Measurements from ENCODE around the gene DBR1. TPM values are rescaled to one million over a fixed set of nuclear protein-coding genes. Genes with fewer than 3 reads are reported as not detected.

The DBR1 gene
- total RNA-seq: 10 to 100 TPM; 17.0 to 18.4 (median 17.5) TPM
- 15.5 TPM for total RNA-seq (2013)

GRCh38 chr3:138174421-138175131 lies at the start of gene DBR1:
TSS of gene DBR1 (minus strand) at chr3:138174921. CDS start at chr3:138174795, 126 bp downstream.
- Histone ChIP-seq H3K4me3 (ENCODE audit: low read length) (peak within 1 kb of the TSS; percentile 82), H3K9me3 (ENCODE audit: control insufficient read depth, insufficient read depth, low read length) (no peaks in the 10 kb centered on the region), H3K4me1 (ENCODE audit: control insufficient read depth, insufficient read depth, low read length) (peaks cover 13% of the 10 kb centered on the region), H3K27me3 (ENCODE audit: control insufficient read depth, insufficient read depth, low read length) (no peaks in the 10 kb centered on the region), H3K27ac (ENCODE audit: low read length) (peak within 1 kb of the TSS; percentile 70), H3K36me3 (ENCODE audit: control insufficient read depth, insufficient read depth, low read length) (peaks cover 10% of the 10 kb centered on the region)
- DNase-seq (peak; percentile 64 to 89), ATAC-seq (peak; percentile 86 to 88 (median 87))
- Mint-ChIP-seq H3K36me3 (peaks cover 8% of the 10 kb centered on the region), H3K9me3 (no peaks in the 10 kb centered on the region), H3K27me3 (ENCODE audit: low read depth in 2 of 2) (peaks cover 5 to 10% of the 10 kb centered on the region in 2 donors), H3K27ac (peak within 1 kb of the TSS; percentile 83 to 88), H3K4me1 (peaks cover 25 to 27% of the 10 kb centered on the region in 2 donors), H3K4me3 (peak within 1 kb of the TSS; percentile 96)
- TF ChIP-seq CTCF (IDR thresholded peaks at IDR 0.05): no peak
- under 1% methylated on average over 38 of the region's 38 CpGs for WGBS (ENCODE audit: insufficient coverage)
- intact Hi-C loops (cut with micrococcal nuclease): loop anchor here (1.0 kb wide), 1 partner anchor 13 kb away; the partner anchor contains the start of gene ARMC8

- Mint-ChIP-seq H3K27ac (peak overlapping the region; percentile 60 to 62), H3K9me3 (no peaks in the 10 kb centered on the region), H3K36me3 (no peaks in the 10 kb centered on the region), H3K27me3 (ENCODE audit: low read depth in 2 of 2) (no peaks in the 10 kb centered on the region), H3K4me1 (peaks cover 28 to 39% of the 10 kb centered on the region in 2 donors), H3K4me3 (no peak overlapping the region)
- Histone ChIP-seq H3K9me3 (ENCODE audit: control insufficient read depth, insufficient read depth, low read length) (no peaks in the 10 kb centered on the region), H3K4me3 (ENCODE audit: low read length) (no peak overlapping the region), H3K27ac (ENCODE audit: low read length) (no peak overlapping the region), H3K27me3 (ENCODE audit: control insufficient read depth, insufficient read depth, low read length) (no peaks in the 10 kb centered on the region), H3K36me3 (ENCODE audit: control insufficient read depth, insufficient read depth, low read length) (peaks cover 34% of the 10 kb centered on the region), H3K4me1 (ENCODE audit: control insufficient read depth, insufficient read depth, low read length) (no peaks in the 10 kb centered on the region)
- DNase-seq (peak in 1 of 2 donors; percentile 13), ATAC-seq (peak in 1 of 3 donors; percentile 48)
- WGBS (ENCODE audit: insufficient coverage): 53% methylated on average over 2 of the region's 2 CpGs
- intact Hi-C loops (cut with micrococcal nuclease): no loop called here
- TF ChIP-seq CTCF (IDR thresholded peaks at IDR 0.05): no peak
Measured at GRCh38 chr3:138222942-138223287, 48.2 kb upstream of the DBR1 start.

GRCh38 chr3:138222131-138222941 lies 47.6 kb upstream of the DBR1 start:
- Histone ChIP-seq H3K36me3 (ENCODE audit: control insufficient read depth, insufficient read depth, low read length) (peaks cover 33% of the 10 kb centered on the region), H3K9me3 (ENCODE audit: control insufficient read depth, insufficient read depth, low read length) (no peaks in the 10 kb centered on the region), H3K27me3 (ENCODE audit: control insufficient read depth, insufficient read depth, low read length) (no peaks in the 10 kb centered on the region), H3K27ac (ENCODE audit: low read length) (no peak overlapping the region), H3K4me3 (ENCODE audit: low read length) (no peak overlapping the region), H3K4me1 (ENCODE audit: control insufficient read depth, insufficient read depth, low read length) (no peaks in the 10 kb centered on the region)
- Mint-ChIP-seq H3K27me3 (ENCODE audit: low read depth in 2 of 2) (no peaks in the 10 kb centered on the region), H3K36me3 (no peaks in the 10 kb centered on the region), H3K9me3 (no peaks in the 10 kb centered on the region), H3K4me1 (peaks cover 28 to 39% of the 10 kb centered on the region in 2 donors), H3K27ac (peak overlapping the region; percentile 60 to 62), H3K4me3 (no peak overlapping the region)
- WGBS (ENCODE audit: insufficient coverage): 60% methylated on average over 1 of the region's 2 CpGs
- intact Hi-C loops (cut with micrococcal nuclease): no loop called here
- no peak for TF ChIP-seq CTCF (IDR thresholded peaks at IDR 0.05)
- DNase-seq (no peak), ATAC-seq (no peak)
